ENCODE results near the gene NOL9. TPM values are rescaled to one million over a fixed set of nuclear protein-coding genes. Genes with fewer than 3 reads are reported as not detected.

Gene NOL9
- total RNA-seq, 1 donor from 2014 or later: 26.8 TPM

DNA sequence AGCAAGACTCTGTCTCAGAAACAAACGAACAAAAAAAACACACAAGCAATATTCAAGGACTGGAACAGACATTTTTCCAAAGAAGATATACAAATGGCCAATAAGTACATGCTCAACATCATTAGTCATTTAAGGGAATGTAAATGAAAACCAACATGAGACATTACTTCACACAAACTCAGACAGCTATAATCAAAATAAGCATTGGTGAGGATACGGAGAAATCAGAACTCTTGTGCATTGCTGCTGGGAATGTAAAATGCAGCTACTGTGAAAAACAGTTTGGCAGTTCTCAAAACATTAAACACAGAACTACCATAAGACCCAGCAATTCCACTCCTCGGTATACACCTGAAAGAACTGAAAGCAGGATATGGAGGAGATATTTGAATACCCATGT lies 15.4 kb downstream of the NOL9 start:
- Histone ChIP-seq H3K4me2 (ENCODE audit: low read length) (peak overlapping the region; percentile 68), H3K36me3 (ENCODE audit: insufficient read depth, low read length) (peaks cover 23% of the 10 kb centered on the region), H3K27me3 (ENCODE audit: insufficient read depth, low read length) (no peaks in the 10 kb centered on the region), H3K9me3 (ENCODE audit: insufficient read depth, low read depth, low read length) (no peaks in the 10 kb centered on the region), H3K79me2 (ENCODE audit: insufficient read depth, low read length) (peaks cover 25% of the 10 kb centered on the region), H3K27ac (ENCODE audit: low read depth, low read length) (peak overlapping the region; percentile 78), H4K20me1 (ENCODE audit: insufficient read depth, low read length) (no peaks in the 10 kb centered on the region), H3K4me3 (ENCODE audit: insufficient read depth, low read depth, low read length) (no peak overlapping the region), H3K9ac (ENCODE audit: low read length) (peak overlapping the region; percentile 53), H3K4me1 (ENCODE audit: insufficient read depth, low read length) (peaks cover 12% of the 10 kb centered on the region), H2AFZ (ENCODE audit: low read depth, low read length) (no peak overlapping the region)
- H3K4me1 Mint-ChIP-seq (ENCODE audit: low read depth, unreplicated experiment): peaks cover 6% of the 10 kb centered on the region
- no peaks in the 10 kb centered on the region for H3K27me3 Mint-ChIP-seq (ENCODE audit: low read depth, unreplicated experiment)
- H3K9me3 Mint-ChIP-seq (ENCODE audit: unreplicated experiment): no peaks in the 10 kb centered on the region
- peaks cover 16% of the 10 kb centered on the region for H3K36me3 Mint-ChIP-seq (ENCODE audit: low read depth, unreplicated experiment)
- DNase-seq (ENCODE audit: low read depth): peak; percentile 85
- TF ChIP-seq, protein P1, sequence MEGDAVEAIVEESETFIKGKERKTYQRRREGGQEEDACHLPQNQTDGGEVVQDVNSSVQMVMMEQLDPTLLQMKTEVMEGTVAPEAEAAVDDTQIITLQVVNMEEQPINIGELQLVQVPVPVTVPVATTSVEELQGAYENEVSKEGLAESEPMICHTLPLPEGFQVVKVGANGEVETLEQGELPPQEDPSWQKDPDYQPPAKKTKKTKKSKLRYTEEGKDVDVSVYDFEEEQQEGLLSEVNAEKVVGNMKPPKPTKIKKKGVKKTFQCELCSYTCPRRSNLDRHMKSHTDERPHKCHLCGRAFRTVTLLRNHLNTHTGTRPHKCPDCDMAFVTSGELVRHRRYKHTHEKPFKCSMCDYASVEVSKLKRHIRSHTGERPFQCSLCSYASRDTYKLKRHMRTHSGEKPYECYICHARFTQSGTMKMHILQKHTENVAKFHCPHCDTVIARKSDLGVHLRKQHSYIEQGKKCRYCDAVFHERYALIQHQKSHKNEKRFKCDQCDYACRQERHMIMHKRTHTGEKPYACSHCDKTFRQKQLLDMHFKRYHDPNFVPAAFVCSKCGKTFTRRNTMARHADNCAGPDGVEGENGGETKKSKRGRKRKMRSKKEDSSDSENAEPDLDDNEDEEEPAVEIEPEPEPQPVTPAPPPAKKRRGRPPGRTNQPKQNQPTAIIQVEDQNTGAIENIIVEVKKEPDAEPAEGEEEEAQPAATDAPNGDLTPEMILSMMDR (IDR thresholded peaks at IDR 0.05; ENCODE audit: insufficient read depth, low read depth, low read length): no peak
- no peak for TF ChIP-seq EZH2 (IDR thresholded peaks at IDR 0.05; ENCODE audit: insufficient read depth, low read length)
- FAIRE-seq: peak; percentile 60
- H3K27ac Mint-ChIP-seq (ENCODE audit: unreplicated experiment): peak overlapping the region; percentile 80
- H3K4me3 Mint-ChIP-seq (ENCODE audit: unreplicated experiment): no peak overlapping the region

DNA sequence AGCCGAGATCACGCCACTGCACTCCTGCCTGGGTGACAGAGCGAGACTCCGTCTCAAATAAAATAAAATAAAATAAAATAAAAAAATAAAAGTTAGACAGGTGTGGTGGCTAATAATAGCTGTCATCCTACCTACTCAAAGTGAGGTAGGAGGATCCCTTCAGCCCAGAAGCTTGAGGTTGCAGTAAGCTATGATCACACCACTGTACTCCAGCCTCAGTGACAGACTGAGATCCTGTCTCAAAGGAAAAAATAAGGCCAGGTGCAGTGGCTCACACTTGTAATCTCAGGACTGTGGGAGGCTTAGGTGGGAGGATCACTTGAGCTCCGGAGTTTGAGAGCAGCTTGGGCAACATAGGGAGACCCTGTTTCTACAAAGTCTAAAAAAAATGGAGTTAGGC lies 18.0 kb downstream of the NOL9 start:
- Histone ChIP-seq H3K36me3 (ENCODE audit: insufficient read depth, low read length) (peaks cover 37% of the 10 kb centered on the region), H3K79me2 (ENCODE audit: insufficient read depth, low read length) (peaks cover 25% of the 10 kb centered on the region), H3K4me2 (ENCODE audit: low read length) (no peak overlapping the region), H3K9me3 (ENCODE audit: insufficient read depth, low read depth, low read length) (no peaks in the 10 kb centered on the region), H3K4me3 (ENCODE audit: insufficient read depth, low read depth, low read length) (no peak overlapping the region), H3K9ac (ENCODE audit: low read length) (no peak overlapping the region), H4K20me1 (ENCODE audit: insufficient read depth, low read length) (no peaks in the 10 kb centered on the region), H3K4me1 (ENCODE audit: insufficient read depth, low read length) (peaks cover 12% of the 10 kb centered on the region), H3K27me3 (ENCODE audit: insufficient read depth, low read length) (no peaks in the 10 kb centered on the region), H2AFZ (ENCODE audit: low read depth, low read length) (no peak overlapping the region), H3K27ac (ENCODE audit: low read depth, low read length) (no peak overlapping the region)
- DNase-seq (ENCODE audit: low read depth) (no peak), FAIRE-seq (no peak)
- Mint-ChIP-seq H3K27ac (ENCODE audit: unreplicated experiment) (no peak overlapping the region), H3K9me3 (ENCODE audit: unreplicated experiment) (no peaks in the 10 kb centered on the region), H3K27me3 (ENCODE audit: low read depth, unreplicated experiment) (no peaks in the 10 kb centered on the region), H3K4me1 (ENCODE audit: low read depth, unreplicated experiment) (peaks cover 6% of the 10 kb centered on the region), H3K36me3 (ENCODE audit: low read depth, unreplicated experiment) (peaks cover 24% of the 10 kb centered on the region), H3K4me3 (ENCODE audit: unreplicated experiment) (no peak overlapping the region)
- TF ChIP-seq EZH2 (IDR thresholded peaks at IDR 0.05; ENCODE audit: insufficient read depth, low read length): no peak
- TF ChIP-seq, protein P1 (IDR thresholded peaks at IDR 0.05; ENCODE audit: insufficient read depth, low read depth, low read length): no peak

DNA sequence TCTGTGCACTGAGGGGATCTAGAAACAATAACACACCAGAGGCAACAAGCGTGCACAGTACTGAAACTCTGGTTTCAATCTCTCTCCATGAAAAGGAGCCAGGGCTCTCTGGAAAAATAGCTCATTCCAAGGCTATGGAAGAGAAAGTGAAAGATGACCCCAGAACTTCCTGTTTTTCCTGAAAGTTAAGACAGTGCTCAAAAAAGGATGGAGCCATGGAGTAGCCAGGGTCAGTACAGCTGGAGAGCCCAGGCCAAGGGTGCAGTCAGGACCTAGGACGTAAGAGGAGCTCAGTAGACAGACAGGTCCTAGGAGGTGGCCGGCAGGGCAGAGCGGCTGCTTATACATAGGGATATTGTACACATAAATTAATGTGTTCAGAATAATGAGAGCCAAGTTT lies 19.1 kb downstream of the NOL9 start:
- peaks cover 22% of the 10 kb centered on the region for H3K36me3 Mint-ChIP-seq (ENCODE audit: low read depth, unreplicated experiment)
- no peak for TF ChIP-seq EZH2 (IDR thresholded peaks at IDR 0.05; ENCODE audit: insufficient read depth, low read length)
- TF ChIP-seq, protein P1 (IDR thresholded peaks at IDR 0.05; ENCODE audit: insufficient read depth, low read depth, low read length): no peak
- H3K4me3 ChIP-seq (ENCODE audit: insufficient read depth, low read depth, low read length): no peak overlapping the region
- peaks cover 39% of the 10 kb centered on the region for H3K36me3 ChIP-seq (ENCODE audit: insufficient read depth, low read length)
- no peak for FAIRE-seq
- peaks cover 6% of the 10 kb centered on the region for H3K4me1 Mint-ChIP-seq (ENCODE audit: low read depth, unreplicated experiment)
- H3K4me2 ChIP-seq (ENCODE audit: low read length): no peak overlapping the region
- no peak for DNase-seq (ENCODE audit: low read depth)
- no peaks in the 10 kb centered on the region for H4K20me1 ChIP-seq (ENCODE audit: insufficient read depth, low read length)
- no peak overlapping the region for H3K27ac Mint-ChIP-seq (ENCODE audit: unreplicated experiment)
- H2AFZ ChIP-seq (ENCODE audit: low read depth, low read length): no peak overlapping the region
- H3K4me1 ChIP-seq (ENCODE audit: insufficient read depth, low read length): peaks cover 12% of the 10 kb centered on the region
- H3K27me3 Mint-ChIP-seq (ENCODE audit: low read depth, unreplicated experiment): no peaks in the 10 kb centered on the region
- H3K9me3 ChIP-seq (ENCODE audit: insufficient read depth, low read depth, low read length): no peaks in the 10 kb centered on the region
- no peak overlapping the region for H3K9ac ChIP-seq (ENCODE audit: low read length)
- no peak overlapping the region for H3K27ac ChIP-seq (ENCODE audit: low read depth, low read length)
- no peaks in the 10 kb centered on the region for H3K9me3 Mint-ChIP-seq (ENCODE audit: unreplicated experiment)
- H3K4me3 Mint-ChIP-seq (ENCODE audit: unreplicated experiment): peak overlapping the region; percentile 57
- no peaks in the 10 kb centered on the region for H3K27me3 ChIP-seq (ENCODE audit: insufficient read depth, low read length)
- H3K79me2 ChIP-seq (ENCODE audit: insufficient read depth, low read length): peaks cover 25% of the 10 kb centered on the region

Data from astrocyte (in vitro differentiated cells and primary cell).